GM12864 (cell line): ENCODE results near the gene LSR.
A peak's percentile ranks its signal among the peaks of the same experiment; 100 is the strongest.

Experiments used
- DNase-seq: peaks from one replicate; pipeline ENCODE4 v3.0.0-alpha.2; 2011; ENCODE audit warnings: low read depth
- H3K4me3 ChIP-seq: 2 replicates; pipeline ENCODE4 v1.5.1; 2011; ENCODE audit warnings: mild to moderate bottlenecking, low read depth, low read length, control low read depth
- TF ChIP-seq, protein P1 (sequence below): IDR thresholded peaks from 2 replicates; pipeline ENCODE4 v1.5.1; 2011; ENCODE audit warnings: low read depth, mild to moderate bottlenecking, moderate library complexity, low read length, control low read depth, inconsistent platforms; ENCODE audit errors: missing control alignments

The LSR gene, protein sequence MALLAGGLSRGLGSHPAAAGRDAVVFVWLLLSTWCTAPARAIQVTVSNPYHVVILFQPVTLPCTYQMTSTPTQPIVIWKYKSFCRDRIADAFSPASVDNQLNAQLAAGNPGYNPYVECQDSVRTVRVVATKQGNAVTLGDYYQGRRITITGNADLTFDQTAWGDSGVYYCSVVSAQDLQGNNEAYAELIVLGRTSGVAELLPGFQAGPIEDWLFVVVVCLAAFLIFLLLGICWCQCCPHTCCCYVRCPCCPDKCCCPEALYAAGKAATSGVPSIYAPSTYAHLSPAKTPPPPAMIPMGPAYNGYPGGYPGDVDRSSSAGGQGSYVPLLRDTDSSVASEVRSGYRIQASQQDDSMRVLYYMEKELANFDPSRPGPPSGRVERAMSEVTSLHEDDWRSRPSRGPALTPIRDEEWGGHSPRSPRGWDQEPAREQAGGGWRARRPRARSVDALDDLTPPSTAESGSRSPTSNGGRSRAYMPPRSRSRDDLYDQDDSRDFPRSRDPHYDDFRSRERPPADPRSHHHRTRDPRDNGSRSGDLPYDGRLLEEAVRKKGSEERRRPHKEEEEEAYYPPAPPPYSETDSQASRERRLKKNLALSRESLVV

DNA sequence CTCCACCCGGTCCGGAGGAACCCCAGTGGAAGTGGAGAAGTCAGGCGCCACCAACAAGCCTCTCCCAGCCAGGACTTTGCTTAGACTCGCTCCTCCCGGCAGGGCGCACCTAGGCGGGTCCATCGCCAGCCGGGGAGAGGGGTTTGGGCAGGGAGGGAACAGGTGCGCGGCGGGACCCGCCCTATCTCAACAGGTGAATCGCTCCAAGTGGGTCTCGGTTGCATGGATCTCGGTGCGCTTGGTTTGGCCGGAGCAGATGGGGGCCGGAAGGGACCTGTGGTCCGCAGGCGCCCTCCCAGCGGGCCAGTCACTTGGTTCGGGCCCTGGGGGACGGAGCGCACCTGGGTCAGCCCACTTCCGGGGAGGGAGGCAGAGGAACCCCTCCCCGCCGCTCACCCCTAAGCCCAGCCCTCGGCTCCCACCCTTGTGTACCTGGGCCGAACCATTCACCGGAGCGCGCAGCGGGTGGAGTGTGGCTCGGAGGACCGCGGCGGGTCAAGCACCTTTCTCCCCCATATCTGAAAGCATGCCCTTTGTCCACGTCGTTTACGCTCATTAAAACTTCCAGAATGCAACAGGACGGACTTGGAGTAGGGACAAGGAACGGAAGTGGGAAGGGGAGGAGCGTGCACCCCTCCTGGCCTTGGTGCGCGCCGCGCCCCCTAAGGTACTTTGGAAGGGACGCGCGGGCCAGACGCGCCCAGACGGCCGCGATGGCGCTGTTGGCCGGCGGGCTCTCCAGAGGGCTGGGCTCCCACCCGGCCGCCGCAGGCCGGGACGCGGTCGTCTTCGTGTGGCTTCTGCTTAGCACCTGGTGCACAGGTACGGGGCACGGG is at the start of gene LSR:
TSS of gene LSR (plus strand) at position 693 of the 836 bp plus-strand sequence. CDS start at position 714, 21 bp downstream.
- DNase-seq: peak; percentile 86
- H3K4me3 ChIP-seq: peak within 1 kb of the TSS; percentile 79
- TF ChIP-seq, protein P1, sequence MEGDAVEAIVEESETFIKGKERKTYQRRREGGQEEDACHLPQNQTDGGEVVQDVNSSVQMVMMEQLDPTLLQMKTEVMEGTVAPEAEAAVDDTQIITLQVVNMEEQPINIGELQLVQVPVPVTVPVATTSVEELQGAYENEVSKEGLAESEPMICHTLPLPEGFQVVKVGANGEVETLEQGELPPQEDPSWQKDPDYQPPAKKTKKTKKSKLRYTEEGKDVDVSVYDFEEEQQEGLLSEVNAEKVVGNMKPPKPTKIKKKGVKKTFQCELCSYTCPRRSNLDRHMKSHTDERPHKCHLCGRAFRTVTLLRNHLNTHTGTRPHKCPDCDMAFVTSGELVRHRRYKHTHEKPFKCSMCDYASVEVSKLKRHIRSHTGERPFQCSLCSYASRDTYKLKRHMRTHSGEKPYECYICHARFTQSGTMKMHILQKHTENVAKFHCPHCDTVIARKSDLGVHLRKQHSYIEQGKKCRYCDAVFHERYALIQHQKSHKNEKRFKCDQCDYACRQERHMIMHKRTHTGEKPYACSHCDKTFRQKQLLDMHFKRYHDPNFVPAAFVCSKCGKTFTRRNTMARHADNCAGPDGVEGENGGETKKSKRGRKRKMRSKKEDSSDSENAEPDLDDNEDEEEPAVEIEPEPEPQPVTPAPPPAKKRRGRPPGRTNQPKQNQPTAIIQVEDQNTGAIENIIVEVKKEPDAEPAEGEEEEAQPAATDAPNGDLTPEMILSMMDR: no peak

DNA sequence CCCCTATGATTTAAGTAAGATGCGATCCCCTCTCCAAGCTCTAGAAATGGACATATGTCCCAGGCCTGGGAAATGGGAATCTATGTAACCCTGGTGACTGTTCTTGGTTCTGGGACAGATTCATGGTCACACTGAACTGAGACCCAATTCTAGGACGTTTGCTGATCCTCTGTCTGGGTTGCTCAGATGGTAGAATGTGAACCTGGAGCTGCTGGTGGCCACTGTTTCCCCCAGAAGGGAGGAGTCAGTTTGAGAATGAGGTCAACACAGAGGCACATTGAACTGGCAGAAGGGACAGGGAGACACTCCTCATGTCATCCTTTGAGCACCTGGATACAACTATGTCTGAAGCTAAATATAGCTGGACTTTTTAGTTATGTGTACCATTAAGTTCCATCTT is 49.3 kb upstream of the LSR start:
- H3K4me3 ChIP-seq: no peak overlapping the region
- TF ChIP-seq, protein P1: no peak

DNA sequence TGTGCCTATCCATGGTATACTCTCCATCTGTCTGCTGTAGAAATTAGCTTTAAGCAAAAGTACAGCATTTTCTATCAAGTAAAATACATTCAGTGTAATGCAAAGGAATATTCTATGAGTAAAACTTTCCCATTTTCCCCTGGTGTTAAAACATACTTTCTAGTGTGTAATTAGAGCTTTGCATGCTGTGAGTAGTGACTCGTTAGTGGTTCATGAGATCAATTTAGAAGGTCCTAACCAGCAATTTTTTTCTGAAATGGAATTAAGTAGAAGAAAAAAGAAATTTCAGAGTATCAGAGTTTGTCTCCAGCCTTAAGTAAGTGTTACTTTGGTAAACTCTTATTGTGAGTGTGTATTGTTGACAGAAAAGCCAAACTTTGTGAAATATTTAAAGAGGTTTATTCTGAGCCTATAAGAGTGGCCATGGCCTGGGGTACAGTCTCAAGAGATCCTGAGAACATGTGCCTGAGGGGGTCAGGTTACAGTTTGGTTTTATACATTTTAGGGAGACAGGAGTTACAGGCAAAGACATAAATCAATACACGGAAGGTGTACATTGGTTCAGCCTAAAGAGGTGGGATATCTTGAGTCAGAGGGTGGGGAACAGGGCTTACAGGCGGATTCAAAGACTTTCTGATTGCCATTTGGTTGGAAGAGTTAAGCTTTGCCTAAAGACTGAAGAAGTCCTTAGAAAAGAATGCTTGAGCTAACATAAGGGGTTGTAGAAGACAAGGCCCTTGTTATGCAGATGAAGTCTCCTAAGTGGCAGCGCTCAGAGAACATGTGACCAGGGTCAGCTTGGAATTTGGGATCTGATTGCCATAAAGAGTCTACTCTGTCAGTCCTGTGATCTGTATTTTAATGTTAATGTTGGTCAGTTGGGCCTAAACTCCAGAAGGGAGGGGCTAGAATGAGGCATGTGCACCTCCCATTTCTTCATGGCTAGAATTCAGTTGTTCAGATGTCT is 45.8 kb upstream of the LSR start:
- DNase-seq: no peak
- TF ChIP-seq, protein P1: no peak
- H3K4me3 ChIP-seq: no peak overlapping the region

More for the DNA sequence above, 49.3 kb upstream of the LSR start:
- DNase-seq: no peak

DNA sequence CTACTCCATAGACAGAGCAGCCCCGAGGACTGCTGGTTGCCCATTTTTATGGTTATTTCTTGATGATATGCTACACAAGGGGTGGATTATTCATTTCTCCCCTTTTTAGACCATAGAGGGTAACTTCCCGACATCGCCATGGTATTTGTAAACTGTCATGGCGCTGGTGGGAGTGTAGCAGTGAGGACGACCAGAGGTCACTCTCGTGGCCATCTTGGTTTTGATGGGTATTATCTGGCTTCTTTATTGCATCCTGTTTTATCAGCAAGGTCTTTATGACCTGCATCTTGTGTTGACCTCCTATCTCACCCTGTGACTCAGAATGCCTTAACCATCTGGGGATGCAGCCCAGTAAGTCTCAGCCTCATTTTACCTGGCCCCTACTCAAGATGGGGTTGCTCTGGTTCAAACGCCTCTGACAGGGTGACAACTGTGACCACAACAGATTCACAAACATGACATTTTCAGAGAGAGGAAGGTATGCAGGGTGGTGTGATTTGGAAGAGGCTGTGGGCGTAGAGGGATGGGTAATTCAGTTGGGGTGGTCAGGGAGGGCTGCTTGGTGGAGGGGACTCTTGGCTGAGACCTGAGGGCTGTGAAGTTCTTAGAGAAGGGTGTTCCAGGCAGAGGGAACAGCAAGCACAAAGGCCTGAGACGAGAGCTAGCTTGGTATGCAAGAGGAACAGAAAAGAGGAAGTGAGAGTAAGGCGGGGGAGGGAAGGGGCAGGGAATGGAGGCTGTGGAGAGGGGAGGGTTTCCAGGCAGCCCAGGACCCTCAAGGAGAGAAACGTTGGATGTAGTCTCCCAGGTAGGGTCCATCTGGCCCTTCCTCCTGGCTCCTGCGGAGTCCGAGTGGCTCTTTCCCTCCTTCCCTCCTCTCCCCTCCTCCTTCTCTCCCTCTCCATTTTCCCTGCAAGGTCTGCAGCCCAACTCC is 43.7 kb upstream of the LSR start:
- TF ChIP-seq, protein P1: no peak
- no peak overlapping the region for H3K4me3 ChIP-seq
- peak; percentile 85 for DNase-seq

DNA sequence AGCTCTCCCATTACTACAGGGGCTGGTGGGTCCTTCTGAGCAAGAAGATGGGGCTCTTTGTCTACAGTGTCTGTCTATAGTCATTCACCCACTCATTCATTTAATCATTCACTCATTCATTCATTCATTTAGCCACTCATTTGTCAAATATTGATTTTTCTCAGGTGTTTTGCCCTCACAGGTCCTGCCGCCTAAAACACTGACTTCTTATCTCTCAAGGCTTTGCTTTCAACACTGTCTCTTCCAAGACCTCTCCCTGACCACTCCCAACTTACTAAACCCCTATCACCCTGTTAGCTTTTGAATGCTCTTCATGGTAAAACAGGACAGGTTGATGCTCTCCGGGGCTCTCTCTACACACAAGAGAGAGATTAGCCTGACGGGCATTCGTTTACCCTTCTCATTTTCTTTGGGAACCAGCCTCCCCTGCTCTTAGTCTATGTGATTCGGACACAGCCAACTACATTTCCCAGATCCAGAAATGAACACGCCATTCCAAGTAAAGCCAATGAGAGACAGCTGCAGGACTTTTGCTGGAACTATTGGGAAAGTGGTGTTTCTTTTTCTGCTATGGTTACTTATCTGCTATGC is 43.0 kb upstream of the LSR start:
- H3K4me3 ChIP-seq: no peak overlapping the region
- no peak for DNase-seq
- TF ChIP-seq, protein P1: no peak
